GM12878 (cell line): Measurements from ENCODE around the gene PERM1. TPM values are rescaled to one million over a fixed set of nuclear protein-coding genes. Genes with fewer than 3 reads are reported as not detected.

Experiments
- ATAC-seq: fragments of 200-7000 bp; cut with Tn5 transposase; 3 replicates; pipeline ENCODE4 v1.9.1; 2020; ENCODE audit warnings: mild to moderate bottlenecking, moderate library complexity
- BruUV-seq: library from RNA; stranded (reverse); fragments of 400-500 nt; replicated peaks from 2 replicates; lab custom pipeline; 2021; lab: Mats Ljungman, UMichigan
- CTCF ChIA-PET: fragments of 300-600 bp; sonication (Branson Sonifier 250); formaldehyde crosslinking; extraction: SDS; loops from one replicate; lab custom pipeline; 2021; ENCODE audit warnings: inconsistent platforms; lab: Yijun Ruan, JAX
- POLR2A ChIA-PET: fragments of 350-600 bp; formaldehyde crosslinking; extraction: SDS; loops from one replicate; lab custom pipeline; 2021; ENCODE audit warnings: inconsistent platforms; lab: Charles Lee
- RAD21 ChIA-PET: fragments of 300-600 bp; sonication (Branson Sonifier 250); formaldehyde crosslinking; loops from one replicate; lab custom pipeline; 2023; ENCODE audit warnings: antibody characterized with exemption; ENCODE audit not compliant: unreplicated experiment; lab: Charles Lee
- SMC1A ChIA-PET: fragments of 300-600 bp; sonication (Branson Sonifier 250); formaldehyde crosslinking; loops from one replicate; lab custom pipeline; 2023; ENCODE audit not compliant: unreplicated experiment, uncharacterized antibody; lab: Charles Lee
- DNase-seq: peaks from one replicate; pipeline ENCODE4 v3.0.0-alpha.2; 2011; ENCODE audit warnings: low read depth, low spot score
- FAIRE-seq: peaks from 3 replicates; lab custom pipeline; 2011; peaks lifted over from hg19 to GRCh38; lab: Jason Lieb, UNC
- H2AFZ ChIP-seq: 2 replicates; pipeline ENCODE4 v1.6.0; 2011; ENCODE audit warnings: low read depth, low read length, control low read depth; ENCODE audit not compliant: control insufficient read depth
- H3K27ac ChIP-seq: 2 replicates; pipeline ENCODE4 v1.5.1; 2011; ENCODE audit warnings: control low read depth; ENCODE audit not compliant: control insufficient read depth, insufficient read depth
- H3K27me3 ChIP-seq, 2 experiments: replicated peaks in 1 of 2; 2 replicates each; pipeline versions ENCODE4 v1.6.0 to v1.6.1; 2011; ENCODE audit warnings: low read length in 1 of 2; ENCODE audit not compliant: control insufficient read depth in 2 of 2, insufficient read depth in 2 of 2
- H3K36me3 ChIP-seq, 2 experiments: 2 replicates each; pipeline ENCODE4 v1.5.1; 2011; ENCODE audit warnings: low read length in 1 of 2; ENCODE audit not compliant: control insufficient read depth in 2 of 2, insufficient read depth in 2 of 2
- H3K4me1 ChIP-seq: 2 replicates; pipeline ENCODE4 v1.6.1; 2011; ENCODE audit warnings: mild to moderate bottlenecking, low read length, moderate library complexity, mixed read lengths; ENCODE audit not compliant: control insufficient read depth, insufficient read depth
- H3K4me2 ChIP-seq: 2 replicates; pipeline ENCODE4 v1.6.0; 2011; ENCODE audit warnings: control low read depth; ENCODE audit not compliant: control insufficient read depth, insufficient read depth
- H3K4me3 ChIP-seq: fragments of 200-600 bp; sonication (generic); 2 replicates; pipeline ENCODE4 v1.5.1; 2016
- H3K79me2 ChIP-seq: 2 replicates; pipeline ENCODE4 v1.6.0; 2011; ENCODE audit warnings: low read length; ENCODE audit not compliant: control insufficient read depth, insufficient read depth
- H3K9ac ChIP-seq: 2 replicates; pipeline ENCODE4 v1.8.0; 2011; ENCODE audit warnings: low read length, control low read depth, mixed read lengths; ENCODE audit not compliant: control insufficient read depth, insufficient read depth
- H3K9me3 ChIP-seq: replicated peaks from 3 replicates; pipeline ENCODE4 v1.5.1; 2011; ENCODE audit warnings: mild to moderate bottlenecking, low read length; ENCODE audit not compliant: control insufficient read depth, insufficient read depth
- H4K20me1 ChIP-seq: 2 replicates; pipeline ENCODE4 v1.6.0; 2011; ENCODE audit not compliant: control insufficient read depth, insufficient read depth
- BRCA1 ChIP-seq: IDR thresholded peaks from 2 replicates; pipeline ENCODE4 v1.6.1; 2011; ENCODE audit warnings: low read depth, low read length, improper control_type of control experiment
- HDGF ChIP-seq: fragments of 450-650 bp; IDR thresholded peaks from 2 replicates; pipeline ENCODE4 v1.6.1; 2016; ENCODE audit warnings: antibody characterized with exemption
- NBN ChIP-seq: fragments of 450-650 bp; IDR thresholded peaks from 2 replicates; pipeline ENCODE4 v1.6.1; 2016
- NFYA ChIP-seq: IDR thresholded peaks from 2 replicates; pipeline ENCODE4 v1.6.1; 2011; ENCODE audit warnings: low read depth, mild to moderate bottlenecking, low read length, improper control_type of control experiment, borderline replicate concordance
- PAX8 ChIP-seq: fragments of 450-650 bp; IDR thresholded peaks from 2 replicates; pipeline ENCODE4 v1.6.1; 2017; ENCODE audit warnings: mild to moderate bottlenecking, moderate library complexity
- RCOR1 ChIP-seq: conservative IDR thresholded peaks from 2 replicates; pipeline ENCODE4 v1.6.1; 2012; ENCODE audit warnings: low read depth, low read length, improper control_type of control experiment
- SREBF2 ChIP-seq: IDR thresholded peaks from 2 replicates; pipeline ENCODE4 v1.6.1; 2012; ENCODE audit warnings: mild to moderate bottlenecking, low read length
- SRF ChIP-seq, 2 experiments: IDR thresholded peaks; 2 replicates each; pipeline ENCODE4 v1.6.1; 2011; ENCODE audit warnings: low read depth in 2 of 2, low read length in 2 of 2, mild to moderate bottlenecking in 1 of 2, moderate library complexity in 1 of 2
- SUPT20H ChIP-seq: IDR thresholded peaks from 2 replicates; pipeline ENCODE4 v1.6.1; 2011; ENCODE audit warnings: low read depth, mild to moderate bottlenecking, low read length, moderate library complexity, borderline replicate concordance; ENCODE audit not compliant: control insufficient read depth
- ZNF384 ChIP-seq: IDR thresholded peaks from 2 replicates; pipeline ENCODE4 v1.6.1; 2012; ENCODE audit warnings: low read depth, mild to moderate bottlenecking, low read length, improper control_type of control experiment, borderline replicate concordance
- ZZZ3 ChIP-seq: IDR thresholded peaks from 2 replicates; pipeline ENCODE4 v1.6.1; 2011; ENCODE audit warnings: low read depth; ENCODE audit not compliant: control insufficient read depth, insufficient read length
- WGBS: methylation state at CpG from one replicate; pipeline ENCODE4 v1.1.6; 2016; ENCODE audit warnings: low lambda C conversion rate; ENCODE audit not compliant: insufficient replicate concordance, insufficient coverage; ENCODE audit errors: missing lambda C conversion rate; 5-methylcytosine and 5-hydroxymethylcytosine counted together
- in situ Hi-C: fragments of 300-500 bp; cut with MboI; formaldehyde crosslinking; loops from 9 replicates; pipeline ENCODE4 v1.14.3; 2018; ENCODE audit warnings: mixed read lengths
- intact Hi-C: fragments of 100-400 bp; cut with micrococcal nuclease; formaldehyde crosslinking; loops from one replicate; pipeline ENCODE4 v1.14.2; 2022; ENCODE audit not compliant: unreplicated experiment
- polyA plus RNA-seq, 11 experiments: library from polyadenylated mRNA; depleted of rRNA in 4 of 11; unstranded in 6 of 11; stranded (reverse) in 5 of 11; fragments of >200 nt; fragmentation: Nextera tagmentation in 4 of 11; fragmentation: Illumina TruSeq in 1 of 11; extraction: Ambion mirVana in 4 of 11; extraction: Trizol in 1 of 11; gene quantifications; 1 replicate in 1 of 11; 2 replicates in 10 of 11; pipeline versions ENCODE4 v1.2.1 to v1.2.3, GENCODE V29; 2011 to 2016; ENCODE audit warnings: inconsistent platforms in 2 of 11, missing spikeins in 2 of 11, low read depth in 1 of 11
- total RNA-seq, 4 experiments: library from RNA; depleted of rRNA in 3 of 4; stranded (reverse); fragments of >200 nt in 3 of 4; fragmentation: Illumina TruSeq in 1 of 4; extraction: Trizol in 1 of 4; gene quantifications; 2 replicates each; pipeline versions ENCODE4 v1.2.1 to v1.2.3, GENCODE V29; 2013 to 2021
- TF ChIP-seq, protein P1 (sequence below): fragments of 450-650 bp; IDR thresholded peaks from 2 replicates; pipeline ENCODE4 v1.6.1; 2017; ENCODE audit warnings: antibody characterized with exemption, mild to moderate bottlenecking, moderate library complexity
- TF ChIP-seq, protein P2 (sequence below): IDR thresholded peaks from 2 replicates; pipeline ENCODE4 v1.6.1; 2011; ENCODE audit warnings: low read depth, mild to moderate bottlenecking, low read length, moderate library complexity, borderline replicate concordance; ENCODE audit errors: extremely low read depth
- TF ChIP-seq, protein P3 (sequence below): fragments of 450-650 bp; IDR thresholded peaks from 2 replicates; pipeline ENCODE4 v1.6.1; 2017; ENCODE audit warnings: mild to moderate bottlenecking, low read depth, inconsistent platforms; ENCODE audit not compliant: poor library complexity, severe bottlenecking
- TF ChIP-seq, protein P4 (sequence below): fragments of 450-650 bp; IDR thresholded peaks from 2 replicates; pipeline ENCODE4 v1.6.1; 2017; ENCODE audit warnings: low read depth, mild to moderate bottlenecking, moderate library complexity

Gene PERM1
- total and polyA plus RNA-seq, 10 of the 15 experiments (the other 5 are each of a cell fraction or from before 2014, with no cell fraction given): not detected

DNA sequence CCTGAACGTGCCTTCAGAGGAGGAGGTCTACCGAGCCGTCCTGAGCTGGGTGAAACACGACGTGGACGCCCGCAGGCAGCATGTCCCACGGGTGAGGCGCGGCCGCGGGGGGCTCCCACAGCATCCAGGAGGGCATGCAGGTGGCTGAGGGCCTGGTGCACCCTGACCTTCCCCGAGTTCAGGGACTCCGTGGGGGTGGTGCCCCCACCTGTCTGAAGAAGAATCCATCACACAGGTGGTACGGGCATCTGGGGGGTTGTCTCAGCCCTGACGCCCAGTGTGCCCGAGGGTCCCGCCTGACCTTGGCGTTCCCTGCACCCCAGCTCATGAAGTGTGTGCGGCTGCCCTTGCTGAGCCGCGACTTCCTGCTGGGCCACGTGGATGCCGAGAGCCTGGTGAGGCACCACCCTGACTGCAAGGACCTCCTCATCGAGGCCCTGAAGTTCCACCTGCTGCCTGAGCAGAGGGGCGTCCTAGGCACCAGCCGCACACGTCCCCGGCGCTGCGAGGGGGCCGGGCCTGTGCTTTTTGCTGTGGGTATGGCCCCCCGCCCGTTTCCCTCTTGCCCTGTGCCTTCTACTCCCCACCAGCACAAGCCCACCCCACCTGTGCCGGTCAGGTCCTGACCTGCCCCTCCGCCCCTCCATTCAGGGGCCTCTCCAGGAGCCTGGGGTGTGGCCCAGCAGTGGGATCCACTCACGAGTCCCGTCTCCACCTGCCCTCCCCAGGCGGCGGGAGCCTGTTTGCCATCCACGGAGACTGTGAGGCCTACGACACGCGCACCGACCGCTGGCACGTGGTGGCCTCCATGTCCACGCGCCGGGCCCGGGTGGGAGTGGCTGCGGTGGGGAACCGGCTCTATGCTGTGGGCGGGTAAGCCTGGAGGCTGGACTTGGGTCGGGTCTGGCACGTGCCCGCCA, 19.3 kb downstream of the PERM1 start:
- POLR2A ChIA-PET: no interaction called here
- FAIRE-seq: no peak
- RAD21 ChIA-PET: no interaction called here
- Histone ChIP-seq H2AFZ (no peak overlapping the region), H3K27ac (no peak overlapping the region), H4K20me1 (no peaks in the 10 kb centered on the region), H3K27me3 (no peaks in the 10 kb centered on the region), H3K4me1 (peaks cover 18% of the 10 kb centered on the region), H3K4me3 (no peak overlapping the region), H3K9me3 (no peaks in the 10 kb centered on the region), H3K36me3 (no peaks in the 10 kb centered on the region; a peak in 1 of 4 replicates), H3K79me2 (peaks cover 13% of the 10 kb centered on the region), H3K9ac (no peak overlapping the region), H3K4me2 (no peak overlapping the region)
- intact Hi-C loops (no loop called here), in situ Hi-C loops (no loop called here)
- TSS peak; percentile 57 for BruUV-seq
- CTCF ChIA-PET: interaction anchor here (0.5 kb wide), 1 partner anchor 21 kb away, joined by 4 read pairs; no protein-coding TSS in a partner anchor
- no peak for DNase-seq
- SMC1A ChIA-PET: no interaction called here
- WGBS: 95% methylated on average over 52 of the region's 57 CpGs
- no peak for ATAC-seq
- TF ChIP-seq SRF (IDR thresholded peaks at IDR 0.05; ENCODE audit: low read depth in 2 of 2, low read length in 2 of 2): no peak
- TF ChIP-seq, protein P1, sequence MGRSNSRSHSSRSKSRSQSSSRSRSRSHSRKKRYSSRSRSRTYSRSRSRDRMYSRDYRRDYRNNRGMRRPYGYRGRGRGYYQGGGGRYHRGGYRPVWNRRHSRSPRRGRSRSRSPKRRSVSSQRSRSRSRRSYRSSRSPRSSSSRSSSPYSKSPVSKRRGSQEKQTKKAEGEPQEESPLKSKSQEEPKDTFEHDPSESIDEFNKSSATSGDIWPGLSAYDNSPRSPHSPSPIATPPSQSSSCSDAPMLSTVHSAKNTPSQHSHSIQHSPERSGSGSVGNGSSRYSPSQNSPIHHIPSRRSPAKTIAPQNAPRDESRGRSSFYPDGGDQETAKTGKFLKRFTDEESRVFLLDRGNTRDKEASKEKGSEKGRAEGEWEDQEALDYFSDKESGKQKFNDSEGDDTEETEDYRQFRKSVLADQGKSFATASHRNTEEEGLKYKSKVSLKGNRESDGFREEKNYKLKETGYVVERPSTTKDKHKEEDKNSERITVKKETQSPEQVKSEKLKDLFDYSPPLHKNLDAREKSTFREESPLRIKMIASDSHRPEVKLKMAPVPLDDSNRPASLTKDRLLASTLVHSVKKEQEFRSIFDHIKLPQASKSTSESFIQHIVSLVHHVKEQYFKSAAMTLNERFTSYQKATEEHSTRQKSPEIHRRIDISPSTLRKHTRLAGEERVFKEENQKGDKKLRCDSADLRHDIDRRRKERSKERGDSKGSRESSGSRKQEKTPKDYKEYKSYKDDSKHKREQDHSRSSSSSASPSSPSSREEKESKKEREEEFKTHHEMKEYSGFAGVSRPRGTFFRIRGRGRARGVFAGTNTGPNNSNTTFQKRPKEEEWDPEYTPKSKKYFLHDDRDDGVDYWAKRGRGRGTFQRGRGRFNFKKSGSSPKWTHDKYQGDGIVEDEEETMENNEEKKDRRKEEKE: no peak
- TF ChIP-seq, protein P2, sequence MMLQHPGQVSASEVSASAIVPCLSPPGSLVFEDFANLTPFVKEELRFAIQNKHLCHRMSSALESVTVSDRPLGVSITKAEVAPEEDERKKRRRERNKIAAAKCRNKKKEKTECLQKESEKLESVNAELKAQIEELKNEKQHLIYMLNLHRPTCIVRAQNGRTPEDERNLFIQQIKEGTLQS: no peak
- no peak for TF ChIP-seq PAX8
- TF ChIP-seq, protein P3, sequence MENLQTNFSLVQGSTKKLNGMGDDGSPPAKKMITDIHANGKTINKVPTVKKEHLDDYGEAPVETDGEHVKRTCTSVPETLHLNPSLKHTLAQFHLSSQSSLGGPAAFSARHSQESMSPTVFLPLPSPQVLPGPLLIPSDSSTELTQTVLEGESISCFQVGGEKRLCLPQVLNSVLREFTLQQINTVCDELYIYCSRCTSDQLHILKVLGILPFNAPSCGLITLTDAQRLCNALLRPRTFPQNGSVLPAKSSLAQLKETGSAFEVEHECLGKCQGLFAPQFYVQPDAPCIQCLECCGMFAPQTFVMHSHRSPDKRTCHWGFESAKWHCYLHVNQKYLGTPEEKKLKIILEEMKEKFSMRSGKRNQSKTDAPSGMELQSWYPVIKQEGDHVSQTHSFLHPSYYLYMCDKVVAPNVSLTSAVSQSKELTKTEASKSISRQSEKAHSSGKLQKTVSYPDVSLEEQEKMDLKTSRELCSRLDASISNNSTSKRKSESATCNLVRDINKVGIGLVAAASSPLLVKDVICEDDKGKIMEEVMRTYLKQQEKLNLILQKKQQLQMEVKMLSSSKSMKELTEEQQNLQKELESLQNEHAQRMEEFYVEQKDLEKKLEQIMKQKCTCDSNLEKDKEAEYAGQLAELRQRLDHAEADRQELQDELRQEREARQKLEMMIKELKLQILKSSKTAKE: no peak
- TF ChIP-seq SUPT20H: no peak
- no peak for TF ChIP-seq ZZZ3
- TF ChIP-seq SREBF2: no peak
- no peak for TF ChIP-seq HDGF
- TF ChIP-seq ZNF384: no peak
- TF ChIP-seq BRCA1: no peak
- no peak for TF ChIP-seq RCOR1
- no peak for TF ChIP-seq NBN
- TF ChIP-seq, protein P4, sequence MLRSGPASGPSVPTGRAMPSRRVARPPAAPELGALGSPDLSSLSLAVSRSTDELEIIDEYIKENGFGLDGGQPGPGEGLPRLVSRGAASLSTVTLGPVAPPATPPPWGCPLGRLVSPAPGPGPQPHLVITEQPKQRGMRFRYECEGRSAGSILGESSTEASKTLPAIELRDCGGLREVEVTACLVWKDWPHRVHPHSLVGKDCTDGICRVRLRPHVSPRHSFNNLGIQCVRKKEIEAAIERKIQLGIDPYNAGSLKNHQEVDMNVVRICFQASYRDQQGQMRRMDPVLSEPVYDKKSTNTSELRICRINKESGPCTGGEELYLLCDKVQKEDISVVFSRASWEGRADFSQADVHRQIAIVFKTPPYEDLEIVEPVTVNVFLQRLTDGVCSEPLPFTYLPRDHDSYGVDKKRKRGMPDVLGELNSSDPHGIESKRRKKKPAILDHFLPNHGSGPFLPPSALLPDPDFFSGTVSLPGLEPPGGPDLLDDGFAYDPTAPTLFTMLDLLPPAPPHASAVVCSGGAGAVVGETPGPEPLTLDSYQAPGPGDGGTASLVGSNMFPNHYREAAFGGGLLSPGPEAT: no peak
- no peak for TF ChIP-seq NFYA
